C1 segment of cervical spinal cord (tissue), 14 donors: Measurements from ENCODE around the gene RANBP3L.
"Not testable (repeated sequence)": the region's sequence is repeated elsewhere in the genome, so short reads cannot be mapped to it uniquely, and the experiment has no call there.

Source experiments
- DNase-seq, 14 donors: peaks; one replicate each; lab custom pipeline; 2025; lab: John Stamatoyannopoulos, UW

The RANBP3L gene

DNA sequence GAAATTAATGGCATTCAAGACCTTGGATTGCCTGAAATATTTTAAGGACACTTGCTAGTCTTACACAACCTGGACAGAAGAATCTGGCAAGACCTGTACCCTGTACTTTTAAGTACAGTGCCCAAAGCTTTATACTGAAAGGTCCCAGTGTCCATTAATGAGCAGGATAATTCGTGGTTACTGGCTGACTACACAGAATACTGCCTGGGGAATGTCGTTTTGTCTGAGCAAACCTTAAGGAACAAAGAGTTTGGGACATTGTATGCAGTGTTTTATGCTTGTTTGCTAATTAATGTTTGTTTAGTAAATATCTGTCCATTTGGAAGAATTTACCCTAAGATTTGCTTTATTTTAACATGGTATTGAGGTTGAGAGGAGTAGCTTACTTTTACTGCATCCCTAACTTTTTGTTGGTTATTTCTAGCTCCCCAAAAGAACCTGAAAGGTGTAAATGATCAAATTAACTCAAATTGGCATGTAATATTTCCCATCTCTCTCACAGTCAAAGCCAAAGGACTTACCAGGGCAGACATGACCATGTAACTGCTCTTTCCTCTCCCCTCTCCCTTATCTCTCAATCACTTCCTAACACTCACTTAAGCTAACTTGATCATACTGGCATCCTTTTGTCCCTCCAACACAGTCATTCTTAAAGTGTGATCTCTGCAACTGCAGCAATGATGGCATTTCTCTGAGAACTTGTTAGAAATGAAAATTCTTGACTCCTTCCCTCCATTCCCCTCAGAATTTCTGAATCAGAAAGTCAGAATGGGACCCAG lies 15.7 kb downstream of the RANBP3L start:
- DNase-seq = no peak

DNA sequence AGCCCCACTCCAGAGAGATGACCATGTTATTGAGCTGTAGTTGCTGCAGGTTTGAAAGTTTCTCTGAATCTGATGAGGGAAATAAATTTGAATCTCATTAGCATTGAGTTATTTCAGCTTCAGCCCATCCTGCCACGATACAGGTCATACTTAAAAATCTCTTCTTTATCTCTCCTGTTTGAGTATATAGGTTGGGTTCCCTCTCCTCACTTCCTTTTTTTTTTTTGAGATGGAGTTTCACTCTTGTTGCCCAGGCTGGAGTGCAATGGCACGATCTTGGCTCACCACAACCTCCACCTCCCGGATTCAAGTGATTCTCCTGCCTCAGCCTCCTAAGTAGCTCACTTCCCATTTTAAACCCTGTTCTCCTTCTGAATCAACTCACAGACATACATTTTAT lies 17.9 kb downstream of the RANBP3L start:
- DNase-seq = not testable (repeated sequence)

DNA sequence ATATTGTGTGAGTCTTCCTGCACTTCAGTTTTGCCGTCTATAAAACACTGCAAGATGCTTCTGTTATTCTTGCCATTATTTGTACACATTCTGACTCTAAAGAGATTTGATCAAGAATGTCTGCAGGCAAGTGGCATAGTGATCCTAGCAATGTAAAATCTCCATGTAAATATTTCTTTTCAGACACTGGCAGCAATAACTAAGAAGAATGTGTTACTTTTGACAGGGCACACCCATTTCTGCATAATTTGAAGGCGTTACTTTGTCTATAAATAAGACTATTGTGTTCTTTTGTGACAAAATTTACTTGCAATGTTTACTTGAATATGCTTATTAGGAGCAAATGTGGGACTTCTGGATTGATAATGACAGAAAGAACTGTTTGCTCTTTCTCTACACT lies 20.1 kb downstream of the RANBP3L start:
- no peak for DNase-seq

DNA sequence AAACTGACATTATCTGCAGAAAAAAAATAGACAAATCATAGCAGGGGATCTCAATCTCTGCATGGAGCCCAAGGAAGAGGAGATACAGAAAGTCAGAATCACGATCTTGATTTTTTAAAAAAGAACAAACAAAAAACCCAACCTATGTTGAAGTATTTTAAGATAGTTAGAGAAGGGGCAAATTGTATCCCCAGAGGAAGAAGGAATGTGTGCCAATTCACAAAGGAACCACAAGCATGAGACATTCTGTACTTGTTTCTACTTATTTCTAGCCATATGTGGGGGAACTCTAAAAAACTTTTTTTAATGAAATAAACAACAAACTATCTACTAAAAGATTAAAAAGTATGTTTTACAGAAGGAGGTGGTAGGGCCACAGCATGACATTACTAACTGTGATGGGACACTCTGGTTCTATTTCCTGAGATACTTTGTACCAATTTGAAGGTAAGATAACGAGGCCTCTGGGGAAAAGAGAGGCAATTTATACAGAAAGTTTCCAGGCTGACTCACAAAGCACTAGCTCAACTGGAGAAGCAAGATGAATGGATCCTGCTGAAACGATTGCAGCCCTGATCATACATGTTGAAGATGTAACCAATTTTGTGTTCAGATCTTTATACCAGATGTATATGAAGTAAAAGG lies 22.5 kb downstream of the RANBP3L start:
- DNase-seq = no peak

DNA sequence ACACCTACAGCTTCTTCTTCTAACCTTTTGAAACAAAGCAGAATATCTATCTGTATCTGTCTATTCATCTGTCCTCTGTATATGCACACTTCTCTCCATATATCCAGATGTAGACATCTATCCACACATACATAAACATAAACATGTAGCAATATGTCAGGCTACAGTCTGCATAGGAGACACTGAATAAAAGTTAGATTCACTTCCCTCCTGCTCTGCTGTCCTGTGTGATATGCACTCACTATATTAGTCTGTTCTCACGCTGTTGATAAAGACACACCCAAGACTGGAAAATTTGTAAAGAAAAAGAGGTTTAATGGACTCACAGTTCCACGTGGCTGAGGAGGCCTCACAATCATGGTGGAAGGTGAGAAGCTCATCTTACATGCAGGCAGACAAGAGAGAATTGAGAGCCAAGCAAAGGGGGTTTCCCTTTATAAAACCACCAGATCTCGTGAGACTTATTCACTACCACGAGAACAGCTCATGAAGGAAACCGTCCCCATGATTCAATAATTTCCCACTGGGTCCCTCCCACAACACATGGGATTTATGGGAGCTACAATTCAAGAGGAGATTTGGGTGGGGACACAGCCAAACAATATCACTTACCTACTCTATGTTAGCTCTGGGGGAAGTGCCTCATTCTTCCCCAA lies 24.1 kb downstream of the RANBP3L start:
- no peak for DNase-seq

DNA sequence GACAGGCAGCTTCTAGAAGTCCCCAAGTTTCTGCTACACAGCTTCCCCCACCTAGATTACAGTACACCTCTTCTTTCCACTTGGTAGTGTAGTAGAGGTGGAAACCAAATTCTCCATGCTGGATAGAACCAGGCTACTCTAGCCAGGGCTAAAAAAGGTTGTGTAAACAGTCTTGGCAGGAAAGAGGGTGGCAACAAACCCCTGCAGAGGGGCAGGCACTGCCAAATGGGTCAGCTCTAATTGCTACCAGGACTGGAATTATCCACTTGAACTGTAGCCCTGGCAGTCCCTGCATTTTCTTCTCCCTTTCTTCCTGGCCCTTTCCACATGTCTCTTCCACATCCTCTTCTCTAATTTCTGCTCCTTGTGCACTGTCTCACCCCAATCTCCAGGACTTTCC lies 24.8 kb downstream of the RANBP3L start:
- peak in 7 of 14 donors; percentile 23 to 85 (median 37) for DNase-seq

DNA sequence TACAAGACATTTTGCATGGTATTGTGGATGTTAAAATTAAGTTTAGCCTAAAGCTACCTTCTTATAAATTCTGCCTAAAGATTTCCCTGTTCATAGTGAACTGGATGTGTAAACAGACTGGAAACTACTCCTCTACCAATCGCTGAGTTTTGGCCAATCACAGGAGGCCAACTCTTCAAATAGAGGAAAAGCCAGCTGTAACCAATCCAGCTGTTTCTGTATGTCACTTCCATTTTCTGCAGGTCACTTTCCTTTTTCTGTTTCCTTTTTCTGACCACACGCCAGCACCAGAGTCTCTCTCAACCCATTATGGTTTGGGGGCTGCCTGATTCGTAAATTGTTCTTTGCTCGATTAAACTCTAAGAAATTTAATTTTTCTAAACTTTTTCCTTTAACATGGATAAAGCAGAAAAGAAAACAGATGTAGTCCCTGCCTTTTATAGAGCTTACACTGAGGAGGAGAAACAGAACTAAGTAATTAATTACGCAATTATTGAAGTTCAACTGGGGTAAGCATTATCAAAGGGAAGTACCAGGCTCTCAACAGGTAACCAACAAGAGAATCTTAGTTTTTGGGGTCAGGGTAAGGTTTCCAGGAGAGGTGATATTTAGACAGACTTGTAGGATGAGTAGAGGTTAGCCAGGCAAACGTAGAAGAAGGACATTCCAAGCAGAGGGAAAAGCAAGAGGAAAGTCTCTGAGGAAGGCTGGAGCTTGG lies 27.7 kb downstream of the RANBP3L start:
- no peak for DNase-seq

DNA sequence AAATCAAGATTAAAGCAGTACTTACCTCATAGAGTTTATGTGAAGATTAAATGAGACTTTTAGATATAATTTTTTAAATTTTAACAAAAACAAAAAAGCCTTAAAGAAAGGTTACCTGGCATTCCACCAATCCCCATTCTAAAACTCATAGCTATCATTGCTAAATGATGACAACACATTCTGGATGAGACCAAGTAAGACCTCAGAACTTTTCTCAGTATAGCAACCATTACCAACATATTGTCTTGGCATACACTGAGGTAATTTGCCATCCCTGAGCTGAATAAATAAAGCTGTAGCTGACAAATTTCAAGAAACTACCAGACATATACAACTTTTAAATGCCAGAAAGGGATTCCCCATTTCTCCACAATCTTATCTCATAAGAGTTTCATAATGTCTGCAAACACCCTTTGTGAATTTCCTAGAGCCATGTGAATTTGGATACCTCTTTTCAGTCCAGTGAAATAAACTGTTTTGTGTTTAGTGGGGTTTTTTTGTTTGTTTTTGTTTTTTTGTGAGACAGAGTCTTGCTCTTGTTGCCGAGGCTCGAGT lies 29.5 kb downstream of the RANBP3L start:
- DNase-seq = no peak

DNA sequence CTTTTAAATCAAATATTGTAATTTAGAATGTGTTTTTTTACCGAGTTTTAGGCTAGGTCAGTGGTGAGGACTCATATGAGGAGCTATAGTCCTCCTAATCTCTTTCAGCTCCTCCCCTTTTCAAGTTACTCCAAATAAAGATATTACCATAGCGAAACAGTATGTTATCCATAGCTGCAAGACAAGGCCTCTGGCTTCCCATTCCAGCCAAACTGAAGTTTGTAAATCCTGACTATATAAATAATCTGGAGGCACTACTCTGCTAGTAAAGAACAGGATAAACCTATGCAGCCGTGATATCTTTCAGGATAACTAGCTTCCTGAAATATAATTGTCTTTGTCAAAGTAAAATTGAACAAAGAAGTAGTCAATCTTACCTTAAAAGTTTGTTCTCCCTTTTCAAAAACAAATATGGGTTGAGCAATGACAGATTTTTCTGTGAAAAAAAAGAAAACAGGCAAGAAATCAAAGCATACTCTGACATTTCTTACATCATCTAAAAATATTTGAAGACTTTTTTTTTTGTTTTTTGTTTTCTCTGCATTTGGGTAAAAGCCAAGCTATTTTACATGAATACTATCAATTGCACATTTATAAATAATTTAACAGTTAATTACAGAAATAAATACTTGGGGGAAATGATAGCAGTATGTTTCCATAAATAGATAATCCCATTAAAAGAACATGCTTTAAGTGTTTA lies 30.7 kb downstream of the RANBP3L start:
- no peak for DNase-seq

DNA sequence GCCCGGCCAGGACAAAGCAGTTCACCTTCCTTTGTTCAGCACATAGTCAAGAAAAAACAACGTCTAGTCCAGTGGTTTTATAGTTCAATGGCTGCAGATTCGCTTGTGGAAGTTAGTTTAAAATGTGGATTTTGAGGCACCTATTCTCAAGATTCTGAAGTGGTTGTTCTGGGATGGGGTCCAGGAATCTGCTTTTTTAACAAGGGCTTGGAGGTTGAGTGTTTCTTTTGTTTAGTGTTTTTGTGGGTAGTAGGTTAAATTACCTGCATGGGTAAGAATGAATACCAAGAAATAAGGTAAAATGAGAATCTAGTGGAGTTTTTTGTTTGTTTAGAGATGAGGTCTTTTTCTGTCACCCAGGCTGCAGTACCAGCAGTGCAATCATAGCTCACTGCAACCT lies 31.5 kb downstream of the RANBP3L start:
- no peak for DNase-seq

DNA sequence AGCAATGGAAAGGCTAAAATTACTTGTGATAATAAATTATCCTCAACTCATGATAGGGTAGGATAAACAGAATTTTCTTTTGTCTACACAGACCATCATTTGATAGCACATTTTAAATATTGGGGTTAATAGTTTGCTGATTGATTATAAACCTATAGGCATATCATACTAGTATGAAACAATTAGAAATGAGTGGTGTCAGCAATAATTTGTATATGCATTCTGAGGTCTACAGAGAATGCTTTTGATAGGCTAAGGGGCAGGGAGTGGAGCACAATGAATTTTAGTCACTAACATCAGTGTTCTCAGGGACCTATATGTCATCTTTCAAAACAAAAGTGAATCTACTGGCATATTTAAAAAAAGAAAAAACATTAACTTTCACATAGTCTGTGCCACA lies 32.2 kb downstream of the RANBP3L start:
- no peak for DNase-seq

DNA sequence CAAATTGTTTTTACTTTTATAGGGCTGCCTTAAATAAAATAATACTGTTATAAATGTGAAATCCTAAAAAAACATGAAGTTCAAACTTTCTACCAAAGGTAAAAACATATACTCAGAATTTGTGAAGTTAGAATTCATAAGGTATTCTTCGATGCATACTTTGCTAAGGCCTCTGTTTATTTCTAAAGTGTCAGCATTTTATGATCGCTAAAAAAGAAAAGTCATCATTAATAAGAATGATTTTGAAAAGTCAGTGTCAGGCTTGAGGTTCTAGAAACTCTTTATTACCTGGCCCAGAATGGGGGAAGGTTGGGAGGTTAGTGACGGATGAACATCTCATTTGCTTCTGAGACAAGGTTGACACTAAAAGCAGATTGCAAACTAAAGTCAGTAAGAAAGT lies 33.8 kb downstream of the RANBP3L start:
- DNase-seq = no peak

DNA sequence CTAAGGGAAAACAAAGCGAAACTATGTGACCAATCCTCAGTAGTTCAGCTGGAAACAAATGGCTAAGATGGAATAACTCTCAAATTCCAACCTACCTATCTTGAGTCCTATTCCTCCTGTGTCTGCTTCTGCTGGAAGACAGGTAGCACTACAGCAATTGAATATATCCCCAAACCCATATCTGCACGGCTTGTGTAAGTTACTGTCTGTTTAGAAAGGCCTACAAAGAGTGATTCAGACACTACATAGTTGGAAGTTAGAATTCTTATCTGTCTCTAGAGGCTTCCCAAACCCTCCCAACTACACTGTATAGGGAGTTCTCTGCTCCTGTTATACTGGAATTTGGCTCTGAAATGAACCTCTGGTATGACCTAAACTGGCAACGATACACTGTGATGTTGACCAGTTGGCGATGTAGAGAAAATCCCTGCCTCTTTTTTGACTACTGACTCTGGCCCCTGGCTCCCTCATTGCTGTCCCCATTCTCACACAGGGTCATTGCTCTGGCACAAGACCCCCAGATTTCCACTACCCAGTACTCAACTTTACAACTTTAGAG lies 37.4 kb downstream of the RANBP3L start:
- no peak for DNase-seq

DNA sequence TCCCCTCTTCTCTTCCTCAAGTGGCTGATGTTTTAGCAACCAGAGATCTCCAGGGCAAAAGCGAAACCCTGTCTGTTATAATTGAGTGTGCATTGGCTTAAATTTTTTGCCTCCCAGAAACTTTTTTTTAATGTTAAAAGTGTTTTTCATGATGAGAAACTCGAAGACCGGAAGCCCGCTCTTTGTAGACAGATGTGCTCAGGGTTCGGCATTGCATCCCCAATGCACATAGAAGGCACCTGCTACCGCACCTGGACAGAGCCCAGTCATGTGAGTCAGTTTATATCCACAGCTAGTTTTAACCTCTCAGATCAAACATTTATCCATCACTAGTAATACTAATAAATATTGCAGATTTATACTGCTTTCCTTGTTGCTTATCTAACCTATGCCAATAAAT lies 40.5 kb downstream of the RANBP3L start:
- no peak for DNase-seq

DNA sequence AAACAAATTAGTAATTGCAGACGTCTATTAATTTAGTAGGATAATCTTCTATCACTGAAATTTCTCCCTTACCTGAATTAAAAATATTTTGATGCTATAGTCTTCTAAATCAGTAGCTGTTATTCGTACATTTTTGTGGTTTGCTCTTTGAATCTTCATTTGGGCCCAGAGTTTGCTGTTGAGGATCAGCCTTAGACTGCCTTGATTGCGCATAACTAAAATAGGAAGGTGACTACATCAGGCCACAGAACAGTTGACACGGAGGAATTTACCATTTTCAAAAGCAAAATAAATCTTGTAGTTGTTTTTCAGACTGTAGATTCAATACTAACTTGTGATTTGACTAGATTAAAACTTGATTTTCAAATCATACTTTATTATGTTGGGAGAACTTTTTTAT lies 48.1 kb downstream of the RANBP3L start:
- DNase-seq = no peak

DNA sequence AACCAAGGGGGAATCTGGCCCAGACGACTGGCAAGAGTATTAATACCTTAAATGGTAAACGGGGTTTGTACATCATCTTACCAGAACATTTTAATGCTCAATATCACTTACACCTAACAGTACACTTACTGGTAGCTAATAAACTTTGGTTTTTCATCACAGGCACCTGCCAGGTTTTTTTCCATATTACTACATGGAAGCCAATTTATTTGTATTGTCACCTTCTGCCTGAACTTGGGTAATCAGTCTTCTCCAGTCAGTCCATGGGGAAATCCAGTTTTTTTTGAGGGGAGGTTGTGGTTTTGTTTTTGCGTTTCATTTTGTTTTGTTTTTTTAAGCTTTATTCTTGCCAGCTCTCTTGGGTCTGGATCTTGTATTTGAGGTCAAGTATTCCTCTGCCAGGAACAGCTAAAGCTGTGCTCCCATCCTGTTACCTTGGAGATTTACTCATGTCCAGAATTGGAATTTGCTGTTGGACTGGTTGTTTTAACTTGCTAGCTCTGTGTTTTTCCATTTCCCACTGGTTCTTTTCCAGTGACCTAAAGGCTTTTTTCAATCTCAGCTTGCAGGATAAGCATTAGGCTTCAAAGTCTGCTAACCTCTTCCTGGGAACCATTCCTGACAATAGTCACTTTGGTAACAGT lies 48.9 kb downstream of the RANBP3L start:
- DNase-seq = peak in 2 of 14 donors; percentile 17 to 70

DNA sequence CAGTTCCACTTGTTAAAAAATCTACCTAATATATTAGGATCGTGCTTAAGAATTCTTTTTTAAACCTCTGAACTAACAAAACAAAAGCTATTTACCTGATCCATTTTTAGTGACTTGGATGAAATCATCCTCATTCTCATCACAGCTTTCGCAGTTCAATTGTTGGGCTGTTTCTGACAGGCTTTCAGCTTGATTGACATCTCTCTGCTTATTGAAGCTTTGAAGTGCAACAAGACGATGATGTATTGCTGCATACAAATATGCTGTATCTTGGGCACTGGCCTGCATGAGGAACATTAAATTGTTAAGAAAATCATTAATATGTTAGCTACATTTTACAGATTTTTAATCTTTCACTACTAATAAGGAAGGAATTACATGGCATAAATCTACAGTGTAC lies 50.5 kb downstream of the RANBP3L start:
- DNase-seq = no peak

DNA sequence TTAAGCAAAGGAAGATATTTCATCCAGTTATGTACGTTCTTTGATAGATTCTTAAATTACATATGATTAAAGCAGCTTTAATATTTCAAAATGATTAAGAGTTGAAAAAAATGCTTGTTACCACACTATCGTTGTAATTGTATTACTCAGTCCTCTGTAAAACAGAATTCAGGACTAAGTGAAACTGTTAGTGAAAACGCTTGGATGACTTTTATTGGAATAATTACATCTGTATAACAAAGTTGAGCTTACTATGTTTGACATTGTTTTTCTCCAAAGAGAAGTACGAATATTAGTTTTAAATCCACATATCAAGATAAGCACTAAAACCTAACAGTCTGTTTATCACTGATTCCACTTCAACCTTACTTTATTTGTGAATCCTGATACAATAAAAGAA lies 51.3 kb downstream of the RANBP3L start:
- DNase-seq = no peak

DNA sequence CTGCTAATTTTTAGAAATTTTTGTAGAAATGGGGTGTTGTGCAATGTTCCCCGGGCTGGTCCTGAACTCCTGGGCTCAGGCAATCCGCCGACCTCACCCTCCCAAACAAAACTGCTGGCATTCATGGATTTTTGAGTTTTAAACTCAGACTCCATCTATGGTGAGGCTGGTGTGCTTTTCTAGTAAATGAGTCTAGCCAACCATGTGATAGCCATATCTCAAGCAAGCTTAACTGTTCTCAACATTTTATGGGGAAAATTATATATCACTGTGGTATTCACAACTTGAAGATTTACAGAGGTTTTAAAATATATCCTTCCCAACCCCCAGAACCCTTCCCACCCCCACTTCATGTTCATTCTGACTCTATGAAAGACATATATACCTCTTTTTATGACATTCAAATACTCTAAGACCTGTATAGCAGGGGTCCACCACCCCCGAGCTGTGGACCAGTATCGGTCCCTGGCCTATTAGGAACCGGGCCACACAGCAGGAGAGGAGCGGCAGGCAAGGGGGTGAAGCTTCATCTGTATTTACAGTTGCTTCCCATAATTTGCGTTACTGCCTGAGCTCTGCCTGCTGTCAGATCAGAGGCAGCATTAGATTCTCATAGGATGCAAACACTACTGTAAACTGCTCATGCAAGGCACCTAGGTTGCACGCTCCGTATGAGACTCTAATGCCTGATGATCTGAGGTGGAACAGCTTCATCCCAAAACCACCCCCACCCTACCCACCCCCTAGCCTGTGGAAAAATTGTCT lies 55.5 kb downstream of the RANBP3L start:
- no peak for DNase-seq

DNA sequence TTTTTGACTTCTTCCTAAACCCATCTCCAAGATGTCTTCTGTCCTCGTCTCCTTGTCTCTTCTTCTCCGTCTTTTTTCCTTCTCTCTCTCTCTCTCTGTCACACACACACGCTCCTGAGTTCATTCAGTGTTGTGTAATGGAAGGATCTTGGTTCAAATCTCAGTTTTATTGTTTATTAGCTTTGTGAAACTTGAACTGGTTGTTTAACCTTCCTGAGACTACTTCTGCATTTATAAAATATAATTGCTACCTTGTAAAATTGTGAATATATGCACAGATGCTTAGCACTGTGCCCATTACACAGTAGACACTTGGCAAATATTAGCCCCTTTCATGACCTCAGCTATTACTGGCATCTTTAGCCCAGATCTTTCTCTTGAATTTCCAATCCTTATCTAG lies 57.6 kb downstream of the RANBP3L start:
- no peak for DNase-seq
